ENCODE results near the gene ESRRG.
A peak's percentile ranks its signal among the peaks of the same experiment; 100 is the strongest.

ESRRG gene

DNA sequence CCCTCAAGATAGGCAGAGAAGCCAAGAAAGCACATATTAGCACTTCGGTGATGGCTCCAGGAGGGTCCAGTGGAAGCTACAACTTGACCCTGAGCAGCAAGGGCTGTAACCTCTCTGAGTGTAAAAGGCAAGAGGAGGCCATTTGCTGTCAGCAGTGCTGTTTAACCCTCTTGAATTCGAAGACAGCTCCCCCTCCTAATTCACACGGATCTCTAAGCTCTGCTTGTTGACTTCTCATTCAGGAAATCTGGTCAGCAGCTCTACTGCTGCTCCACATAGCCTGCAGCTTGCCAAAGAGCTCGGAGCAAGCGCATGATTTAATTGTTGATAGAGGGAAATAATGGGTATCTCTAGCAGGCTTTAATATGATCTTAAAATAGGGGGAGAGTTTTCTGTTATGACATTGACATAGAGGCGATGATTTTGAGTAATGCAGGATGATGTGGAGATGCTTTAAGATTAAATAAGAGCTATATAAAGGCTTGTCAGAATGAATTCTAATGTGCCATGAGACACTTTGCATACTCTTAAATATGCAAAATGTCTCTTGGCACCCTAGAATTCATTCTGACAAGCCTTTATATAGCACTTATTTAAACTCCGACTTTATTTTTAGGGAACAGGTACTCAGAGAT is 220.6 kb downstream of the ESRRG start:
- Histone ChIP-seq H3K9me3 (ENCODE audit: control insufficient read depth, insufficient read depth, low read length) (no peaks in the 10 kb centered on the region), H3K4me3 (ENCODE audit: low read depth, low read length) (no peak overlapping the region), H3K9ac (ENCODE audit: low read depth, low read length) (no peak overlapping the region), H3K36me3 (ENCODE audit: control insufficient read depth, insufficient read depth, low read length) (no peaks in the 10 kb centered on the region), H3K4me1 (ENCODE audit: control insufficient read depth, insufficient read depth, low read length) (peaks cover 12% of the 10 kb centered on the region), H3K27me3 (ENCODE audit: control insufficient read depth, insufficient read depth, low read length) (no peaks in the 10 kb centered on the region), H3K27ac (ENCODE audit: low read depth, low read length) (peak overlapping the region; percentile 13)

GRCh38 chr1:216500273-216500967 is 222.8 kb downstream of the ESRRG start:
- no peaks in the 10 kb centered on the region for H3K27me3 ChIP-seq (ENCODE audit: control insufficient read depth, insufficient read depth, low read length)
- H3K4me1 ChIP-seq (ENCODE audit: control insufficient read depth, insufficient read depth, low read length) = peaks cover 12% of the 10 kb centered on the region
- no peak overlapping the region for H3K4me3 ChIP-seq (ENCODE audit: low read depth, low read length)
- H3K9ac ChIP-seq (ENCODE audit: low read depth, low read length) = no peak overlapping the region
- H3K36me3 ChIP-seq (ENCODE audit: control insufficient read depth, insufficient read depth, low read length) = no peaks in the 10 kb centered on the region
- H3K27ac ChIP-seq (ENCODE audit: low read depth, low read length) = no peak overlapping the region
- no peaks in the 10 kb centered on the region for H3K9me3 ChIP-seq (ENCODE audit: control insufficient read depth, insufficient read depth, low read length)

DNA sequence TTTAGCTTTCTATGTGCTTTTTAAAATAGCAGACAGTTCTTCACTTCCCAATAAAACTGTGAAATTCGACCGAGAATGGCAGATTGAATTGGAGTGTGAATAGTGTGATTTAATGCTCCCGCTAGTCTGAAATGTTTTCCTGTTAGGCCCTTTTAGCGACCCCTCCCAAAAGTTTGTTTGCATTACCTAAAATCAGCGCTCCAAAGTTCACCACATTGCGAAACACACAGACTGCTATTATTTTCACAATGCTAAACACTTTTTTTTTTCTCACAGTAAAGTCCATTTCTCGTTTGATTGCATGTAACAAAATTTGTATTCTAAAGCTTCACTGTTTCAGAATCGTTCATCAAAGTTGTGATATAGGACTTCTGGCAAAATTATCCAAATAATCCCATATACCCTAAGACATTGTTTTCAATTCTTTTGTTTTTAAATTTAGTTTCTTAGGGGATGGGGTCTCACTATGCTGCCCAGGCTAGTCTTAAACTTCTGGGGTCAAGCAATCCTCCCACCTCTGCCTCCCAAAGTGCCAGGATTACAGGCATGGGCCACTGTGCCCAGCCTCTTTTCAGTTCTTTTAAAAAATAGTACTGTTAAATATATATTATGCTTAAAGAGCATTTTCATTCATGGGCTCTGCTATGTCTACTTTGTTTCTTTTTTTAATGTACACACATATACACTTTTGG is 223.5 kb downstream of the ESRRG start:
- no peaks in the 10 kb centered on the region for H3K36me3 ChIP-seq (ENCODE audit: control insufficient read depth, insufficient read depth, low read length)
- H3K4me3 ChIP-seq (ENCODE audit: low read depth, low read length) = no peak overlapping the region
- no peak overlapping the region for H3K27ac ChIP-seq (ENCODE audit: low read depth, low read length)
- H3K27me3 ChIP-seq (ENCODE audit: control insufficient read depth, insufficient read depth, low read length) = no peaks in the 10 kb centered on the region
- no peak overlapping the region for H3K9ac ChIP-seq (ENCODE audit: low read depth, low read length)
- H3K9me3 ChIP-seq (ENCODE audit: control insufficient read depth, insufficient read depth, low read length) = no peaks in the 10 kb centered on the region
- peaks cover 12% of the 10 kb centered on the region for H3K4me1 ChIP-seq (ENCODE audit: control insufficient read depth, insufficient read depth, low read length)

GRCh38 chr1:216498277-216498676 is 225.0 kb downstream of the ESRRG start:
- H3K27me3 ChIP-seq (ENCODE audit: control insufficient read depth, insufficient read depth, low read length) = no peaks in the 10 kb centered on the region

GRCh38 chr1:216485042-216485441 is 238.2 kb downstream of the ESRRG start:
- Histone ChIP-seq H3K4me3 (ENCODE audit: low read depth, low read length) (no peak overlapping the region), H3K36me3 (ENCODE audit: control insufficient read depth, insufficient read depth, low read length) (no peaks in the 10 kb centered on the region), H3K27me3 (ENCODE audit: control insufficient read depth, insufficient read depth, low read length) (no peaks in the 10 kb centered on the region), H3K9me3 (ENCODE audit: control insufficient read depth, insufficient read depth, low read length) (no peaks in the 10 kb centered on the region; the same call in 1 of the 2 replicates), H3K9ac (ENCODE audit: low read depth, low read length) (no peak overlapping the region), H3K4me1 (ENCODE audit: control insufficient read depth, insufficient read depth, low read length) (no peaks in the 10 kb centered on the region), H3K27ac (ENCODE audit: low read depth, low read length) (no peak overlapping the region)

More at GRCh38 chr1:216498277-216498676, 225.0 kb downstream of the ESRRG start:
- H3K27ac ChIP-seq (ENCODE audit: low read depth, low read length) = no peak overlapping the region
- peaks cover 12% of the 10 kb centered on the region for H3K4me1 ChIP-seq (ENCODE audit: control insufficient read depth, insufficient read depth, low read length)
- no peak overlapping the region for H3K4me3 ChIP-seq (ENCODE audit: low read depth, low read length)
- H3K9ac ChIP-seq (ENCODE audit: low read depth, low read length) = no peak overlapping the region
- H3K9me3 ChIP-seq (ENCODE audit: control insufficient read depth, insufficient read depth, low read length) = no peaks in the 10 kb centered on the region
- H3K36me3 ChIP-seq (ENCODE audit: control insufficient read depth, insufficient read depth, low read length) = no peaks in the 10 kb centered on the region

DNA sequence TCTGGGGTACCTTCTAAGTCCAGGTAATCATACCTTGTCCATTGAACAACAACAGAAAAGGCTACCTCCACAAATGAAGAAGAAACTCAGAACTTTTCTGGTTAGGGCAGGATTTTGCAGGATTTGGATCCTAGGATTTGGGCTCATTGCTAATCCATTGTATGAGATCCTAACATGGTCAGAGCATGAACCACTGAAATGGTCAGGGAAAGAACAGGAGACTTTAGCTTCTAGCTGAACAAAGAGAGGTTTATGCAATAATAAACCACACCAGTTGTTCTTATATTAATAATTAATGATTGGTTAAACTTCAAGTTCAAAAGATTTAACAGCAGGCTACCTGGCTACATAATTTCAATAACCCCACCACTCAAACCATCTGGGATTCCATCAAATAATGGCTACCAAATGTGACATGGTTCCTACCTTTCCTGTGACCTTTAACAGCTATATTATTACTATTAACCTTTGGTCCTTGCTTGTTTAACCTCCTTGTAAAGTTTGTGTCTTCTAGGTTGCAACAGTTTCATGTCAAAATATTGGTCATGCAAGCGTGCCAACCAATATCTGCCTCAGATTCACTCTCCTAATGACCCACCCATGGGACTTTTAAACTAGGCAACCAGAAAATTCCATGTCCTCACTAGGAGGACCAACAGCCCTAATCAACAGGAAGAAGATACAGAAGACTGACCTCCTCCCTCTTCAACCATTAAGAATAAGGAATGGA is 239.4 kb downstream of the ESRRG start:
- H3K4me3 ChIP-seq (ENCODE audit: low read depth, low read length) = no peak overlapping the region
- H3K27ac ChIP-seq (ENCODE audit: low read depth, low read length) = no peak overlapping the region
- H3K36me3 ChIP-seq (ENCODE audit: control insufficient read depth, insufficient read depth, low read length) = no peaks in the 10 kb centered on the region
- no peaks in the 10 kb centered on the region for H3K4me1 ChIP-seq (ENCODE audit: control insufficient read depth, insufficient read depth, low read length)
- H3K9ac ChIP-seq (ENCODE audit: low read depth, low read length) = no peak overlapping the region
- no peaks in the 10 kb centered on the region; the same call in 1 of the 2 replicates for H3K9me3 ChIP-seq (ENCODE audit: control insufficient read depth, insufficient read depth, low read length)
- H3K27me3 ChIP-seq (ENCODE audit: control insufficient read depth, insufficient read depth, low read length) = no peaks in the 10 kb centered on the region

DNA sequence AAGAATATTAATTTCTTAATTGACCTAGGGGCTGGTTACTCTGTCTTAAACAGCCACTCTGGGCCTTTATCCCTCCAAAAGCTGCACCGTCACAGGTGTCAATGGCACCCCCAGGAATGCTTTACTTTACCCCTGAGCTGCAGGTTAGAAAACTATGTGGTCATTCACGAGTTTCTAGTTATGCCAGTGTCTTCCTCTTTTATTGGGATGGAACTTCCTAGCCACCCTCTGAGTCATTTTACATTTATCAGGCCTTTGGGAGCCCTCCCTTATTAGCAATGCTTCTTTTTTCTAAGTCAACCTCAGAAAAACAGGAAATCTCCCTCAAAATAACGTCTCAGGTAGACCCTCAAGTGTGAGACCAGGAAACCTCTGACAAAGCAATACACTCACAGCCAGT is 240.6 kb downstream of the ESRRG start:
- H3K4me1 ChIP-seq (ENCODE audit: control insufficient read depth, insufficient read depth, low read length) = no peaks in the 10 kb centered on the region
- H3K4me3 ChIP-seq (ENCODE audit: low read depth, low read length) = no peak overlapping the region
- no peaks in the 10 kb centered on the region for H3K36me3 ChIP-seq (ENCODE audit: control insufficient read depth, insufficient read depth, low read length)
- H3K9me3 ChIP-seq (ENCODE audit: control insufficient read depth, insufficient read depth, low read length) = no peaks in the 10 kb centered on the region; the same call in 1 of the 2 replicates
- no peak overlapping the region for H3K9ac ChIP-seq (ENCODE audit: low read depth, low read length)
- H3K27me3 ChIP-seq (ENCODE audit: control insufficient read depth, insufficient read depth, low read length) = no peaks in the 10 kb centered on the region
- no peak overlapping the region for H3K27ac ChIP-seq (ENCODE audit: low read depth, low read length)

DNA sequence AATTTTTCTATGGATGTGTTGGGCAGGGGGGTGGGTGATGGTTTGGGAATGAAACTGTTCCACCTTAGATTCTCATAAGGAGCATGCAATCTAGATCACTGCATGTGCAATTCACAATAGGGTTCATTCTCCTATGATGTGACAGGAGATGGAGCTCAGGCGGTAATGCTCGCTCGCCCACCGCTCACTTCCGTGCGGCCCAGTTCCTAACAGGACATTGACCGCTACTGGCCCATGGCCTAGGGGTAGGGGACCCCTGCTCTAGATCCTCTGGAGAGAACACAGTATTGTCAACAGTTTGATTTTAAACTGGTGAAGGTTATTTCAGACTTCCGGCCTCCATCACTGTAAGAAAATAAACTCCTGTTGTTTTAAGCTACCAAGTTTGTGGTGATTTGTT is 245.0 kb downstream of the ESRRG start:
- Histone ChIP-seq H3K9me3 (ENCODE audit: control insufficient read depth, insufficient read depth, low read length) (no peaks in the 10 kb centered on the region), H3K4me1 (ENCODE audit: control insufficient read depth, insufficient read depth, low read length) (no peaks in the 10 kb centered on the region), H3K4me3 (ENCODE audit: low read depth, low read length) (no peak overlapping the region), H3K36me3 (ENCODE audit: control insufficient read depth, insufficient read depth, low read length) (no peaks in the 10 kb centered on the region), H3K27ac (ENCODE audit: low read depth, low read length) (no peak overlapping the region), H3K9ac (ENCODE audit: low read depth, low read length) (no peak overlapping the region), H3K27me3 (ENCODE audit: control insufficient read depth, insufficient read depth, low read length) (no peaks in the 10 kb centered on the region)

- no peak overlapping the region for H3K27ac ChIP-seq (ENCODE audit: low read depth, low read length)
- no peaks in the 10 kb centered on the region for H3K4me1 ChIP-seq (ENCODE audit: control insufficient read depth, insufficient read depth, low read length)
- H3K9ac ChIP-seq (ENCODE audit: low read depth, low read length) = no peak overlapping the region
- no peaks in the 10 kb centered on the region for H3K27me3 ChIP-seq (ENCODE audit: control insufficient read depth, insufficient read depth, low read length)
- no peaks in the 10 kb centered on the region for H3K9me3 ChIP-seq (ENCODE audit: control insufficient read depth, insufficient read depth, low read length)
- no peak overlapping the region for H3K4me3 ChIP-seq (ENCODE audit: low read depth, low read length)
- H3K36me3 ChIP-seq (ENCODE audit: control insufficient read depth, insufficient read depth, low read length) = no peaks in the 10 kb centered on the region
Measured at GRCh38 chr1:216476341-216476740, 246.9 kb downstream of the ESRRG start.

- no peak overlapping the region for H3K4me3 ChIP-seq (ENCODE audit: low read depth, low read length)
- H3K4me1 ChIP-seq (ENCODE audit: control insufficient read depth, insufficient read depth, low read length) = no peaks in the 10 kb centered on the region
- no peak overlapping the region for H3K9ac ChIP-seq (ENCODE audit: low read depth, low read length)
- H3K27ac ChIP-seq (ENCODE audit: low read depth, low read length) = no peak overlapping the region
- no peaks in the 10 kb centered on the region for H3K9me3 ChIP-seq (ENCODE audit: control insufficient read depth, insufficient read depth, low read length)
- no peaks in the 10 kb centered on the region for H3K27me3 ChIP-seq (ENCODE audit: control insufficient read depth, insufficient read depth, low read length)
- no peaks in the 10 kb centered on the region for H3K36me3 ChIP-seq (ENCODE audit: control insufficient read depth, insufficient read depth, low read length)
Measured at GRCh38 chr1:216475659-216476276, 247.5 kb downstream of the ESRRG start.
